HepG2 (cell line): ENCODE results near the gene DGKG.

Experiments
- CREB1 ChIP-seq, 2 experiments: fragments of 450-650 bp in 1 of 2; IDR thresholded peaks; 2 replicates each; pipeline ENCODE4 v1.6.1; 2016 to 2017; ENCODE audit warnings: control low read depth in 1 of 2, mild to moderate bottlenecking in 1 of 2, missing compliant biosample characterization in 1 of 2, missing genetic modification characterization in 1 of 2
- ETV6 ChIP-seq: sonication (generic); formaldehyde crosslinking; conservative IDR thresholded peaks from 2 replicates; pipeline ENCODE4 v1.4.0; 2020; ENCODE audit warnings: missing genetic modification reagents
- GABPB1 ChIP-seq: IDR thresholded peaks from 2 replicates; pipeline ENCODE4 v1.6.1; 2016; ENCODE audit warnings: mild to moderate bottlenecking, missing genetic modification reagents, moderate library complexity, missing compliant biosample characterization
- HIVEP1 ChIP-seq: sonication (generic); formaldehyde crosslinking; IDR thresholded peaks from 2 replicates; pipeline ENCODE4 v1.4.0; 2020; ENCODE audit warnings: mild to moderate bottlenecking, missing genetic modification reagents
- NCOA1 ChIP-seq: sonication (generic); formaldehyde crosslinking; IDR thresholded peaks from 2 replicates; pipeline ENCODE4 v1.9.0; 2021; ENCODE audit warnings: missing genetic modification reagents
- PHF8 ChIP-seq: sonication (generic); formaldehyde crosslinking; IDR thresholded peaks from 2 replicates; pipeline ENCODE4 v1.5.0; 2020; ENCODE audit warnings: missing genetic modification reagents
- POLR2A ChIP-seq, 2 experiments: IDR thresholded peaks; 2 replicates each; pipeline ENCODE4 v1.6.1; 2011; ENCODE audit warnings: low read depth in 2 of 2, low read length in 2 of 2, mild to moderate bottlenecking in 1 of 2, moderate library complexity in 1 of 2; ENCODE audit not compliant: insufficient read depth in 1 of 2
- POLR2AphosphoS5 ChIP-seq: IDR thresholded peaks from 2 replicates; pipeline ENCODE4 v1.6.1; 2012; ENCODE audit warnings: low read depth, low read length
- RORA ChIP-seq: sonication (generic); formaldehyde crosslinking; IDR thresholded peaks from 2 replicates; pipeline ENCODE4 v1.5.0; 2020; ENCODE audit warnings: mild to moderate bottlenecking, missing genetic modification reagents, moderate library complexity
- ZBTB49 ChIP-seq: sonication (generic); formaldehyde crosslinking; IDR thresholded peaks from 2 replicates; pipeline ENCODE4 v1.4.0; 2020; ENCODE audit warnings: missing genetic modification reagents, borderline replicate concordance
- ZNF296 ChIP-seq: sonication (generic); formaldehyde crosslinking; conservative IDR thresholded peaks from 2 replicates; pipeline ENCODE4 v1.5.0; 2020; ENCODE audit warnings: mild to moderate bottlenecking, missing genetic modification reagents
- ZNF562 ChIP-seq: sonication (generic); formaldehyde crosslinking; IDR thresholded peaks from 2 replicates; pipeline ENCODE4 v1.8.0; 2022; ENCODE audit warnings: missing genetic modification reagents, borderline replicate concordance

- TF ChIP-seq ZNF562 (CRISPR knock-in tag) (no peak), ETV6 (no peak), POLR2A (IDR thresholded peaks at IDR 0.05; ENCODE audit: insufficient read depth in 1 of 2, low read depth in 2 of 2, low read length in 2 of 2) (no peak), NCOA1 (CRISPR knock-in tag) (no peak), POLR2AphosphoS5 (no peak), HIVEP1 (CRISPR knock-in tag) (no peak), PHF8 (CRISPR knock-in tag) (no peak), ZBTB49 (no peak), RORA (CRISPR knock-in tag) (no peak), GABPB1 (CRISPR knock-in tag) (no peak), ZNF296 (no peak), CREB1 (IDR thresholded peaks at IDR 0.05) (no peak), CREB1 (CRISPR knock-in tag; IDR thresholded peaks at IDR 0.05) (no peak)
These were observed 84.6 kb downstream of the DGKG start for GRCh38 chr3:186277268-186277909.
